Stimulated activated CD8-positive, alpha-beta memory T cell treated with anti-CD3 and anti-CD28 coated beads, Interleukin-2, amount 100 ng/mL, for 48 hours (primary cell): ENCODE results near the gene PIM3.
A peak's percentile ranks its signal among the peaks of the same experiment; 100 is the strongest.

Experiments used
- DNase-seq, 2 donors: peaks; one replicate each; pipeline ENCODE4 v3.0.0-alpha.2; 2020; ENCODE audit warnings: low read depth in 2 of 2

PIM3 gene

GRCh38 chr22:49960159-49961004, at the start of gene PIM3:
Gene PIM3, plus strand, starts transcription at chr22:49960772. Its CDS starts 176 bp downstream, at chr22:49960948.
- DNase-seq, result peak; percentile 90 to 92

- DNase-seq, result no peak
These were observed 48.5 kb upstream of the PIM3 start for GRCh38 chr22:49911881-49912625.

GRCh38 chr22:49913026-49913425, 47.5 kb upstream of the PIM3 start:
- no peak for DNase-seq

- DNase-seq, result no peak
These were observed 47.1 kb upstream of the PIM3 start for GRCh38 chr22:49913446-49913845.

GRCh38 chr22:49914256-49914655, 46.3 kb upstream of the PIM3 start:
- no peak for DNase-seq

GRCh38 chr22:49915610-49916009, 45.0 kb upstream of the PIM3 start:
- DNase-seq, result no peak

GRCh38 chr22:49916831-49917230, 43.7 kb upstream of the PIM3 start:
- DNase-seq, result no peak

GRCh38 chr22:49917974-49918910, 42.3 kb upstream of the PIM3 start, which contains the start of the genes ALG12 and CRELD2:
Gene ALG12, minus strand, starts transcription at chr22:49918438. Its CDS starts 4,673 bp downstream, at chr22:49913765.
Gene CRELD2, plus strand, starts transcription at chr22:49918634. Its CDS starts 136 bp downstream, at chr22:49918770.
- DNase-seq, result peak; percentile 92 to 95

- no peak for DNase-seq
These were observed 41.4 kb upstream of the PIM3 start for GRCh38 chr22:49918911-49919881.

- no peak for DNase-seq
These were observed 39.7 kb upstream of the PIM3 start for GRCh38 chr22:49920859-49921258.

- no peak for DNase-seq
These were observed 38.9 kb upstream of the PIM3 start for GRCh38 chr22:49921508-49922278.

- no peak for DNase-seq
These were observed 38.1 kb upstream of the PIM3 start for GRCh38 chr22:49922484-49922883.

- DNase-seq, result no peak
These were observed 37.6 kb upstream of the PIM3 start for GRCh38 chr22:49922926-49923325.

- DNase-seq, result no peak
These were observed 37.1 kb upstream of the PIM3 start for GRCh38 chr22:49923445-49923844.

- no peak for DNase-seq
These were observed 36.3 kb upstream of the PIM3 start for GRCh38 chr22:49924113-49924833.

- peak in 1 of 2 donors; percentile 48 for DNase-seq
These were observed 34.9 kb upstream of the PIM3 start for GRCh38 chr22:49925525-49926128.

- DNase-seq, result no peak
These were observed 33.7 kb upstream of the PIM3 start for GRCh38 chr22:49926916-49927315.

- no peak for DNase-seq
These were observed 32.9 kb upstream of the PIM3 start for GRCh38 chr22:49927483-49928184.
